K562 (cell line): ENCODE measurements around the gene RAB25.

Experiments used
- BMI1 ChIP-seq: fragments of 150-350 bp; IDR thresholded peaks from 2 replicates; pipeline ENCODE4 v1.6.1; 2014; ENCODE audit warnings: low read length
- CBX5 ChIP-seq: IDR thresholded peaks from 2 replicates; pipeline ENCODE4 v1.6.1; 2014; ENCODE audit warnings: low read depth, borderline replicate concordance
- ELF4 ChIP-seq: fragments of 450-650 bp; formaldehyde crosslinking; IDR thresholded peaks from 2 replicates; pipeline ENCODE4 v1.4.0; 2022; ENCODE audit warnings: missing genetic modification characterization
- GABPB1 ChIP-seq: sonication (generic); formaldehyde crosslinking; IDR thresholded peaks from 2 replicates; pipeline ENCODE4 v1.8.0; 2022; ENCODE audit warnings: mild to moderate bottlenecking, missing genetic modification reagents
- MTF1 ChIP-seq: fragments of 250-450 bp; sonication (Bioruptor Pico); IDR thresholded peaks from 2 replicates; pipeline ENCODE4 v1.9.0; 2021; ENCODE audit warnings: moderate library complexity, mild to moderate bottlenecking, inconsistent platforms, borderline replicate concordance
- PATZ1 ChIP-seq: fragments of 250-450 bp; sonication (Bioruptor Pico); IDR thresholded peaks from 2 replicates; pipeline ENCODE4 v1.5.0; 2020; ENCODE audit warnings: mild to moderate bottlenecking, borderline replicate concordance
- POLR2A ChIP-seq: fragments of 450-650 bp; conservative IDR thresholded peaks from 2 replicates; pipeline ENCODE4 v1.6.1; 2016
- RCOR1 ChIP-seq, 2 experiments: IDR thresholded peaks; 2 replicates each; pipeline ENCODE4 v1.6.1; 2012; ENCODE audit warnings: low read depth in 2 of 2, low read length in 2 of 2, borderline replicate concordance in 1 of 2, improper control_type of control experiment in 1 of 2
- TARDBP ChIP-seq: fragments of 450-650 bp; IDR thresholded peaks from 2 replicates; pipeline ENCODE4 v1.6.1; 2016
- ZKSCAN1 ChIP-seq: fragments of 150-350 bp; IDR thresholded peaks from 2 replicates; pipeline ENCODE4 v1.6.1; 2016; ENCODE audit warnings: low read depth, low read length
- TF ChIP-seq, protein P1 (sequence below), 3 experiments: IDR thresholded peaks in 2 of 3; conservative IDR thresholded peaks in 1 of 3; 2 replicates each; pipeline ENCODE4 v1.5.1; 2011 to 2012; ENCODE audit warnings: low read length in 3 of 3, mild to moderate bottlenecking in 3 of 3, control low read depth in 2 of 3, improper control_type of control experiment in 1 of 3, inconsistent platforms in 1 of 3, low read depth in 1 of 3, mixed read lengths in 1 of 3, moderate library complexity in 1 of 3; ENCODE audit not compliant: insufficient read depth in 2 of 3

DNA sequence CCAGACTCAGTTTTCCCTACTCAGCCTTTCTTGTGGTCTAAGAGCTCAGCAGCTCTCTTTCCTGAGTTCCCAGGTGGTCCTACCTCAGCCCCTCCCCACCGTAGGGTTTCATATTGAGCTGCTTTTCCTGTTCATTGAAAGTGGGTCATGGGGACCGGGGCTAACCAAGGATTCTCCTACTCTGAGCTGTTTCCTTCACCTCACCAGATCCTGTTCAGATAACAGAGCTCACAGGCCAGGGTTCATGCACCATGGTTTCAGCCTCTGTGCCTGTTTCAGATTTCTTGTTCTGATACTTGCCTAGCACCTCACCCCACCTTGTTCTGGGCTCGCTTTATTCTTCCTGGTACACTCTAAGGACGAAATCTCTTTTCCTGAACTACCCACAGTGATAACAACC, 15.9 kb upstream of the RAB25 start:
- TF ChIP-seq CBX5 (no peak), RCOR1 (IDR thresholded peaks at IDR 0.05; ENCODE audit: borderline replicate concordance in 1 of 2, low read depth in 2 of 2, low read length in 2 of 2) (no peak), POLR2A (no peak), TARDBP (no peak), ELF4 (CRISPR knock-in tag) (no peak), ZKSCAN1 (no peak; the same call in 1 of the 2 replicates), GABPB1 (CRISPR knock-in tag) (no peak), MTF1 (no peak), PATZ1 (CRISPR knock-in tag) (no peak), BMI1 (no peak)
- TF ChIP-seq, protein P1, sequence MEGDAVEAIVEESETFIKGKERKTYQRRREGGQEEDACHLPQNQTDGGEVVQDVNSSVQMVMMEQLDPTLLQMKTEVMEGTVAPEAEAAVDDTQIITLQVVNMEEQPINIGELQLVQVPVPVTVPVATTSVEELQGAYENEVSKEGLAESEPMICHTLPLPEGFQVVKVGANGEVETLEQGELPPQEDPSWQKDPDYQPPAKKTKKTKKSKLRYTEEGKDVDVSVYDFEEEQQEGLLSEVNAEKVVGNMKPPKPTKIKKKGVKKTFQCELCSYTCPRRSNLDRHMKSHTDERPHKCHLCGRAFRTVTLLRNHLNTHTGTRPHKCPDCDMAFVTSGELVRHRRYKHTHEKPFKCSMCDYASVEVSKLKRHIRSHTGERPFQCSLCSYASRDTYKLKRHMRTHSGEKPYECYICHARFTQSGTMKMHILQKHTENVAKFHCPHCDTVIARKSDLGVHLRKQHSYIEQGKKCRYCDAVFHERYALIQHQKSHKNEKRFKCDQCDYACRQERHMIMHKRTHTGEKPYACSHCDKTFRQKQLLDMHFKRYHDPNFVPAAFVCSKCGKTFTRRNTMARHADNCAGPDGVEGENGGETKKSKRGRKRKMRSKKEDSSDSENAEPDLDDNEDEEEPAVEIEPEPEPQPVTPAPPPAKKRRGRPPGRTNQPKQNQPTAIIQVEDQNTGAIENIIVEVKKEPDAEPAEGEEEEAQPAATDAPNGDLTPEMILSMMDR (IDR thresholded peaks at IDR 0.05 in 2 of 3, conservative IDR thresholded peaks at IDR 0.05 in 1 of 3; ENCODE audit: insufficient read depth in 2 of 3, low read depth in 1 of 3, low read length in 3 of 3) = no peak
